Karpas-422 (cell line): ENCODE results near the gene INTS1. TPM values are rescaled to one million over a fixed set of nuclear protein-coding genes. Genes with fewer than 3 reads are reported as not detected.
"Not testable (repeated sequence)": the region's sequence is repeated elsewhere in the genome, so short reads cannot be mapped to it uniquely, and the experiment has no call there.

Source experiments
- DNase-seq: peaks from one replicate; pipeline ENCODE4 v3.0.0-alpha.2; 2015
- H2AFZ ChIP-seq: fragments of 200-600 bp; sonication (generic); 2 replicates; pipeline ENCODE4 v1.6.1; 2014; ENCODE audit warnings: antibody characterized with exemption, low read length, mixed read lengths
- H3K27ac ChIP-seq: fragments of 200-600 bp; sonication (generic); 2 replicates; pipeline ENCODE4 v1.5.1; 2014; ENCODE audit warnings: mild to moderate bottlenecking, low read length, moderate library complexity
- H3K27me3 ChIP-seq: fragments of 200-600 bp; sonication (generic); 2 replicates; pipeline ENCODE4 v1.6.1; 2014; ENCODE audit warnings: low read length, mixed read lengths
- H3K36me3 ChIP-seq: fragments of 200-600 bp; sonication (generic); 2 replicates; pipeline ENCODE4 v1.6.1; 2014; ENCODE audit warnings: low read length, mixed read lengths; ENCODE audit not compliant: insufficient read depth
- H3K4me1 ChIP-seq: fragments of 200-600 bp; sonication (generic); 2 replicates; pipeline ENCODE4 v1.6.1; 2014; ENCODE audit warnings: mild to moderate bottlenecking, low read length, mixed read lengths
- H3K4me2 ChIP-seq: fragments of 200-600 bp; sonication (generic); 2 replicates; pipeline ENCODE4 v1.6.1; 2014; ENCODE audit warnings: low read length, low read depth, mild to moderate bottlenecking; ENCODE audit not compliant: poor library complexity, severe bottlenecking
- H3K4me3 ChIP-seq: fragments of 200-600 bp; sonication (generic); 2 replicates; pipeline ENCODE4 v1.5.1; 2014; ENCODE audit warnings: mild to moderate bottlenecking, antibody characterized with exemption, low read length, mixed read lengths
- H3K79me2 ChIP-seq: fragments of 200-600 bp; sonication (generic); 2 replicates; pipeline ENCODE4 v1.6.1; 2014; ENCODE audit warnings: mild to moderate bottlenecking, low read length, mixed read lengths
- H3K9ac ChIP-seq: fragments of 200-600 bp; sonication (generic); 2 replicates; pipeline ENCODE4 v1.6.0; 2014; ENCODE audit warnings: low read length
- H3K9me2 ChIP-seq: fragments of 200-600 bp; sonication (generic), shearing (Covaris generic); replicated peaks from 2 replicates; pipeline ENCODE4 v1.6.0; 2014; ENCODE audit warnings: mild to moderate bottlenecking, low read length, moderate library complexity; ENCODE audit not compliant: insufficient read depth
- H3K9me3 ChIP-seq: fragments of 300-700, 200-600 bp; sonication (generic); 2 replicates; pipeline ENCODE4 v1.6.1; 2014; ENCODE audit warnings: low read length, mixed read lengths
- H4K20me1 ChIP-seq: fragments of 200-600 bp; sonication (generic); 2 replicates; pipeline ENCODE4 v1.6.1; 2014; ENCODE audit warnings: mild to moderate bottlenecking, antibody characterized with exemption, low read length, low read depth; ENCODE audit not compliant: insufficient read depth
- total RNA-seq: library from RNA; depleted of rRNA; stranded (reverse); fragments of >200 nt; shearing (Covaris generic); gene quantifications from 2 replicates; pipeline ENCODE4 v1.2.3, GENCODE V29; 2014; ENCODE audit warnings: low replicate concordance

Gene INTS1
- total RNA-seq, 1 experiment from 2014 or later, result 25.7 TPM

GRCh38 chr7:1447551-1448244 lies 56.5 kb downstream of the INTS1 start:
- Histone ChIP-seq H3K4me3 (no peak overlapping the region), H3K27ac (no peak overlapping the region), H3K36me3 (no peaks in the 10 kb centered on the region), H3K79me2 (no peaks in the 10 kb centered on the region), H2AFZ (no peak overlapping the region), H4K20me1 (no peaks in the 10 kb centered on the region), H3K9me3 (no peaks in the 10 kb centered on the region), H3K4me1 (no peaks in the 10 kb centered on the region), H3K9ac (no peak overlapping the region), H3K27me3 (no peaks in the 10 kb centered on the region), H3K4me2 (no peak overlapping the region), H3K9me2 (no peaks in the 10 kb centered on the region)
- no peak for DNase-seq

- no peaks in the 10 kb centered on the region for H3K9me2 ChIP-seq
- no peak overlapping the region for H3K9ac ChIP-seq
- no peak overlapping the region for H2AFZ ChIP-seq
- H3K4me1 ChIP-seq, result no peaks in the 10 kb centered on the region
- no peaks in the 10 kb centered on the region for H3K36me3 ChIP-seq
- no peaks in the 10 kb centered on the region for H3K79me2 ChIP-seq
- DNase-seq, result no peak
- no peaks in the 10 kb centered on the region for H4K20me1 ChIP-seq
- no peak overlapping the region for H3K27ac ChIP-seq
- no peaks in the 10 kb centered on the region for H3K9me3 ChIP-seq
- H3K4me2 ChIP-seq, result no peak overlapping the region
- H3K27me3 ChIP-seq, result no peaks in the 10 kb centered on the region
- no peak overlapping the region for H3K4me3 ChIP-seq
Observed at GRCh38 chr7:1447112-1447511, 57.1 kb downstream of the INTS1 start.

GRCh38 chr7:1446620-1447032 lies 57.6 kb downstream of the INTS1 start:
- H3K9me2 ChIP-seq, result no peaks in the 10 kb centered on the region
- no peaks in the 10 kb centered on the region for H3K9me3 ChIP-seq
- no peak overlapping the region for H2AFZ ChIP-seq
- H3K9ac ChIP-seq, result no peak overlapping the region
- H3K27ac ChIP-seq, result no peak overlapping the region
- H3K4me3 ChIP-seq, result no peak overlapping the region
- H4K20me1 ChIP-seq, result no peaks in the 10 kb centered on the region
- H3K27me3 ChIP-seq, result no peaks in the 10 kb centered on the region
- H3K79me2 ChIP-seq, result no peaks in the 10 kb centered on the region
- no peaks in the 10 kb centered on the region for H3K36me3 ChIP-seq
- no peak overlapping the region for H3K4me2 ChIP-seq
- DNase-seq, result no peak
- no peaks in the 10 kb centered on the region for H3K4me1 ChIP-seq

GRCh38 chr7:1446026-1446425 lies 58.2 kb downstream of the INTS1 start:
- not testable (repeated sequence) for H4K20me1 ChIP-seq, H3K4me1 ChIP-seq, H3K9me2 ChIP-seq, DNase-seq, H3K36me3 ChIP-seq, H3K4me3 ChIP-seq, H2AFZ ChIP-seq, H3K4me2 ChIP-seq, H3K9me3 ChIP-seq, H3K27ac ChIP-seq, H3K27me3 ChIP-seq, H3K9ac ChIP-seq, H3K79me2 ChIP-seq

- no peaks in the 10 kb centered on the region for H3K36me3 ChIP-seq
- H3K27ac ChIP-seq, result no peak overlapping the region
- H3K9ac ChIP-seq, result no peak overlapping the region
- H3K4me2 ChIP-seq, result no peak overlapping the region
- H3K27me3 ChIP-seq, result no peaks in the 10 kb centered on the region
- no peak for DNase-seq
- no peak overlapping the region for H2AFZ ChIP-seq
- no peaks in the 10 kb centered on the region for H3K9me2 ChIP-seq
- H3K4me3 ChIP-seq, result no peak overlapping the region
- H3K9me3 ChIP-seq, result no peaks in the 10 kb centered on the region
- H4K20me1 ChIP-seq, result no peaks in the 10 kb centered on the region
- no peaks in the 10 kb centered on the region for H3K4me1 ChIP-seq
- H3K79me2 ChIP-seq, result no peaks in the 10 kb centered on the region
Observed at GRCh38 chr7:1445341-1445740, 58.8 kb downstream of the INTS1 start.

GRCh38 chr7:1444925-1445322 lies 59.3 kb downstream of the INTS1 start:
- H3K9me3 ChIP-seq, result no peaks in the 10 kb centered on the region
- no peaks in the 10 kb centered on the region for H4K20me1 ChIP-seq
- H3K4me1 ChIP-seq, result no peaks in the 10 kb centered on the region
- no peaks in the 10 kb centered on the region for H3K79me2 ChIP-seq
- no peaks in the 10 kb centered on the region for H3K36me3 ChIP-seq
- H3K9me2 ChIP-seq, result no peaks in the 10 kb centered on the region
- H2AFZ ChIP-seq, result no peak overlapping the region
- DNase-seq, result no peak
- H3K9ac ChIP-seq, result no peak overlapping the region
- no peaks in the 10 kb centered on the region for H3K27me3 ChIP-seq
- H3K4me3 ChIP-seq, result no peak overlapping the region
- H3K27ac ChIP-seq, result no peak overlapping the region
- no peak overlapping the region for H3K4me2 ChIP-seq

- H4K20me1 ChIP-seq, result no peaks in the 10 kb centered on the region
- no peak overlapping the region for H3K9ac ChIP-seq
- no peaks in the 10 kb centered on the region for H3K9me2 ChIP-seq
Observed at GRCh38 chr7:1444214-1444924, 59.8 kb downstream of the INTS1 start.

GRCh38 chr7:1443587-1444200 lies 60.5 kb downstream of the INTS1 start:
- H3K27ac ChIP-seq, H3K4me2 ChIP-seq, H3K36me3 ChIP-seq, DNase-seq, H3K4me1 ChIP-seq, H3K27me3 ChIP-seq, H3K9ac ChIP-seq, H4K20me1 ChIP-seq, H3K4me3 ChIP-seq, H3K9me2 ChIP-seq, H3K9me3 ChIP-seq, H3K79me2 ChIP-seq, H2AFZ ChIP-seq: not testable (repeated sequence)

More at GRCh38 chr7:1444214-1444924, 59.8 kb downstream of the INTS1 start:
- H3K27me3 ChIP-seq, result no peaks in the 10 kb centered on the region
- no peak for DNase-seq
- H3K4me1 ChIP-seq, result no peaks in the 10 kb centered on the region
- no peaks in the 10 kb centered on the region for H3K79me2 ChIP-seq
- no peaks in the 10 kb centered on the region for H3K36me3 ChIP-seq
- H2AFZ ChIP-seq, result no peak overlapping the region
- no peak overlapping the region for H3K4me3 ChIP-seq
- no peaks in the 10 kb centered on the region for H3K9me3 ChIP-seq
- H3K4me2 ChIP-seq, result no peak overlapping the region
- no peak overlapping the region for H3K27ac ChIP-seq
